ENCODE results near the gene RAPSN.

DNA sequence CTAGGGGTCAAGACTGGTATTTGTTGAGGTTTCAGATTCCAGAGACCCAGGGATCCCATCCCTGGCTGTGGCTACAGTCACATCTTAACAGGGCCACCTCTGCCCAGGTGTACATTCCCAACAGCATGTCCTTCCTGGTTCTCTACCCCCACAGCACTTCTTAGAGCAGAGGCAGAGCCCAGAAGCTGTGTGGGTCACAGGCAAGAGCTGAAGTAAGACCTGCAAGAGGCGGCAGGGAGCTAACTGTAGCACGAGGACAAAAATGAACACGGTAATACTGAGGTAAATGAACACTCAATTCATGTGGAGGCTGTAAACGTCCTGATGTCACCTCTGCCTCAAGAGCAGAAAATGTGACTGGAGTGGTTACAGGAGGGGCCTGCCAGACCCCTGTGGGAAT is 21.7 kb upstream of the RAPSN start:
- TF ChIP-seq, protein P1, sequence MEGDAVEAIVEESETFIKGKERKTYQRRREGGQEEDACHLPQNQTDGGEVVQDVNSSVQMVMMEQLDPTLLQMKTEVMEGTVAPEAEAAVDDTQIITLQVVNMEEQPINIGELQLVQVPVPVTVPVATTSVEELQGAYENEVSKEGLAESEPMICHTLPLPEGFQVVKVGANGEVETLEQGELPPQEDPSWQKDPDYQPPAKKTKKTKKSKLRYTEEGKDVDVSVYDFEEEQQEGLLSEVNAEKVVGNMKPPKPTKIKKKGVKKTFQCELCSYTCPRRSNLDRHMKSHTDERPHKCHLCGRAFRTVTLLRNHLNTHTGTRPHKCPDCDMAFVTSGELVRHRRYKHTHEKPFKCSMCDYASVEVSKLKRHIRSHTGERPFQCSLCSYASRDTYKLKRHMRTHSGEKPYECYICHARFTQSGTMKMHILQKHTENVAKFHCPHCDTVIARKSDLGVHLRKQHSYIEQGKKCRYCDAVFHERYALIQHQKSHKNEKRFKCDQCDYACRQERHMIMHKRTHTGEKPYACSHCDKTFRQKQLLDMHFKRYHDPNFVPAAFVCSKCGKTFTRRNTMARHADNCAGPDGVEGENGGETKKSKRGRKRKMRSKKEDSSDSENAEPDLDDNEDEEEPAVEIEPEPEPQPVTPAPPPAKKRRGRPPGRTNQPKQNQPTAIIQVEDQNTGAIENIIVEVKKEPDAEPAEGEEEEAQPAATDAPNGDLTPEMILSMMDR (IDR thresholded peaks at IDR 0.05) = no peak
- TF ChIP-seq EZH2phosphoT487 (IDR thresholded peaks at IDR 0.05) = no peak

Measured in neural progenitor cell (in vitro differentiated cells).